ENCODE data around the gene CDC42BPA. TPM values are rescaled to one million over a fixed set of nuclear protein-coding genes. Genes with fewer than 3 reads are reported as not detected.
A peak's percentile ranks its signal among the peaks of the same experiment; 100 is the strongest.

Gene CDC42BPA
- total and polyA plus RNA-seq, 2 of the 8 experiments (the other 6 are each of a cell fraction or from before 2014, with no cell fraction given): 7.1 to 28.5 TPM

DNA sequence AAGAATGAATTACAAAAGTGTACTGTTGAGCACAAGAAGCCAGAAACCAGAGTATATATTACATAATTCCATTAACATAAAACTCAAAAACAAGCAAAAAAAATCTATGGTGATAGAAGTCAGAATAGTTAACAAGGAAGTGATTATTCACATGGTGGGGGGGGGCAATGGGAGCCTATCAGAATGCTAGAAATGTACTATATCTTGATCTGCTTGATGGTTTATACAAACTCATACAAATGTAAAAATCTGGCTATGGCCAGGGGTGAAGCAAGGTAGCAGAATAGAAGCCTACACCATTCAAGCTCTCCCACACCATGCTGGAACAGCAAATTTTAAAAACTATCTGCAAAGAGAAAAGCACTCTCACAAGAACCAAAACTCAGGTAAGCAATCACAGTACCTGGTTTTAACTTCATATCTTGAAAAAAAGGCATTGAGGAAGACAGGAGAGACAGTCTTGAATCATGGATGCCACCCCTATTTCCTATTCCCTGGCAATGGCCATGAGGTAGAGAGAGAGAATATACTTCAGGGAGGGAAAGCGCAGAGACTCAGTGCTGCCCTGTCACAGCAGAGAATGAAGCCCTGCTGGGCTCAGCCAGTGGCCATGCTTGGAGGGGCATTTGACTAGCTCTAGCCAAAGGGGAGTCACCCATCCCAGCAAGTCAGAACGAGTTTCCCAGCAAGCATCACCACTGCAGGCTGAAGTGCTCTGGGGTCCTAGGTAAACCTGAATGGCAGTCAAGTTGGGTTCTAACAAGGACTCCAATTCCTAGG, 73.8 kb downstream of the CDC42BPA start:
- 74% methylated on average over 2 of the region's 2 CpGs; no CpG with 5 or more reads in 1 of the 2 experiments for WGBS, 2 experiments (ENCODE audit: extremely low coverage in 1 of 2, insufficient coverage in 1 of 2, insufficient read length in 1 of 2, insufficient replicate concordance in 2 of 2, low coverage in 1 of 2, low lambda C conversion rate in 2 of 2, missing lambda C conversion rate in 1 of 2)
- POLR2A ChIA-PET (ENCODE audit: partially characterized antibody): no interaction called here
- Histone ChIP-seq H4K5ac (ENCODE audit: insufficient read length, low read depth, low read length) (no peak overlapping the region), H2BK5ac (ENCODE audit: low read depth, low read length) (no peak overlapping the region), H3K14ac (ENCODE audit: insufficient read length) (no peak overlapping the region), H3K4me3 (ENCODE audit: extremely low read depth in 1 of 4, insufficient read depth in 2 of 4, low read depth in 3 of 4, low read length in 4 of 4) (no peak overlapping the region), H3K4ac (replicated peaks; ENCODE audit: insufficient read length, low read depth, low read length) (no peak overlapping the region), H3K56ac (replicated peaks; ENCODE audit: insufficient read length, low read depth, low read length) (no peak overlapping the region), H3K9me3 (ENCODE audit: insufficient read depth in 2 of 2, low read depth in 1 of 2, low read length in 1 of 2) (no peaks in the 10 kb centered on the region), H3K4me1 (replicated peaks in 1 of 4; ENCODE audit: control insufficient read depth in 3 of 4, insufficient read depth in 4 of 4, low read length in 3 of 4) (peaks cover 0 to 3% (median 0%) of the 10 kb centered on the region in 4 experiments; a peak in 2 of 7 replicates), H2BK20ac (ENCODE audit: low read length) (no peak overlapping the region), H4K91ac (replicated peaks; ENCODE audit: insufficient read length, low read length) (no peak overlapping the region), H2AK5ac (ENCODE audit: low read depth, low read length) (no peak overlapping the region; the same call in 1 of the 2 replicates), H2BK120ac (replicated peaks; ENCODE audit: low read depth, low read length) (no peak overlapping the region), H2AFZ (ENCODE audit: low read length) (no peak overlapping the region), H2BK15ac (ENCODE audit: low read length) (no peak overlapping the region), H3K27me3 (replicated peaks in 1 of 4; ENCODE audit: control insufficient read depth in 3 of 4, extremely low read depth in 1 of 4, insufficient read depth in 3 of 4, low read length in 3 of 4) (no peaks in the 10 kb centered on the region), H3K79me1 (ENCODE audit: low read depth, low read length) (peaks cover 3% of the 10 kb centered on the region; the same call in 1 of the 2 replicates), H3K4me2 (ENCODE audit: insufficient read depth in 1 of 2, low read depth in 2 of 2, low read length in 2 of 2) (no peak overlapping the region), H4K20me1 (replicated peaks in 1 of 2; ENCODE audit: control insufficient read depth in 1 of 2, insufficient read depth in 2 of 2, low read length in 2 of 2) (peaks cover 0 to 3% of the 10 kb centered on the region in 2 experiments), H3K23me2 (ENCODE audit: low read depth, low read length) (no peaks in the 10 kb centered on the region), H3K9ac (replicated peaks in 1 of 4; ENCODE audit: extremely low read depth in 1 of 4, low read depth in 3 of 4, low read length in 3 of 4) (peak overlapping the region in 1 of 4 experiments; percentile 32; a peak in 1 of 7 replicates), H3K36me3 (ENCODE audit: control insufficient read depth in 2 of 4, insufficient read depth in 4 of 4, low read length in 3 of 4) (no peaks in the 10 kb centered on the region), H2BK12ac (ENCODE audit: low read depth, low read length) (no peak overlapping the region), H3K27ac (ENCODE audit: low read depth, low read length) (no peak overlapping the region), H4K8ac (ENCODE audit: extremely low read depth, insufficient read depth, low read length) (no peak overlapping the region), H3K79me2 (ENCODE audit: control insufficient read depth in 1 of 2, insufficient read depth in 2 of 2, low read length in 2 of 2) (peaks cover 0 to 66% of the 10 kb centered on the region in 2 experiments; a peak in 2 of 4 replicates), H3K23ac (ENCODE audit: insufficient read length) (no peak overlapping the region), H3K18ac (ENCODE audit: extremely low read depth, low read length) (no peak overlapping the region)
- DNase-seq (ENCODE audit: low read depth in 1 of 2, low spot score in 2 of 2): no peak
- FAIRE-seq: no peak
- CTCF ChIA-PET (ENCODE audit: partially characterized antibody): interaction anchor here (0.6 to 1.2 kb wide), 4 partner anchors 9 to 113 kb away, joined by 3 to 5 read pairs (median 4); no protein-coding TSS in a partner anchor
- TF ChIP-seq NRF1 (IDR thresholded peaks at IDR 0.05; ENCODE audit: low read depth, low read length): no peak
- no peak for TF ChIP-seq RFX5 (IDR thresholded peaks at IDR 0.05; ENCODE audit: borderline replicate concordance, low read depth, low read length)
- no peak for TF ChIP-seq BCL11A (IDR thresholded peaks at IDR 0.05; ENCODE audit: low read depth in 2 of 2, low read length in 2 of 2)
- no peak for TF ChIP-seq KDM1A (IDR thresholded peaks at IDR 0.05; ENCODE audit: borderline replicate concordance, low read length)
- no peak for TF ChIP-seq CBX8 (IDR thresholded peaks at IDR 0.05; ENCODE audit: borderline replicate concordance, low read depth, low read length)
- TF ChIP-seq CTBP2 (IDR thresholded peaks at IDR 0.05; ENCODE audit: borderline replicate concordance, insufficient read depth, insufficient read length, low read length): no peak
- no peak for TF ChIP-seq POU5F1 (IDR thresholded peaks at IDR 0.05; ENCODE audit: low read depth, low read length)
- TF ChIP-seq MAX (IDR thresholded peaks at IDR 0.05): no peak
- no peak for TF ChIP-seq SP1 (IDR thresholded peaks at IDR 0.05; ENCODE audit: low read depth, low read length)
- no peak for TF ChIP-seq POLR2AphosphoS5 (IDR thresholded peaks at IDR 0.05; ENCODE audit: low read depth, low read length)
- TF ChIP-seq EP300 (IDR thresholded peaks at IDR 0.05; ENCODE audit: borderline replicate concordance in 1 of 2, low read depth in 2 of 2, low read length in 2 of 2): no peak

Data from H1 (cell line).